IMR-90 (cell line): ENCODE data around the gene ASAP2. TPM values are rescaled to one million over a fixed set of nuclear protein-coding genes. Genes with fewer than 3 reads are reported as not detected.

ENCODE experiments used
- ATAC-seq: fragments of 200-7000 bp; cut with Tn5 transposase; 2 replicates; pipeline ENCODE4 v1.9.1; 2020; ENCODE audit warnings: low read depth, mild to moderate bottlenecking, moderate library complexity
- BruUV-seq: library from RNA; stranded (reverse); fragments of 400-500 nt; replicated peaks from 2 replicates; lab custom pipeline; 2021; lab: Mats Ljungman, UMichigan
- CTCF ChIA-PET: fragments of 300-600 bp; formaldehyde crosslinking; extraction: SDS; loops from one replicate; lab custom pipeline; 2021; ENCODE audit warnings: antibody characterized with exemption; lab: Yijun Ruan, JAX
- POLR2A ChIA-PET: fragments of 300-600 bp; sonication (Branson Sonifier 250); formaldehyde crosslinking; loops from one replicate; lab custom pipeline; 2022; ENCODE audit warnings: antibody characterized with exemption; ENCODE audit not compliant: unreplicated experiment; lab: Charles Lee
- DNase-seq: peaks from one replicate; pipeline ENCODE4 v3.0.0; 2013
- H2AFZ ChIP-seq: replicated peaks from 2 replicates; pipeline ENCODE3; 2013; ENCODE audit warnings: low read length, mild to moderate bottlenecking; ENCODE audit not compliant: poor library complexity
- H2AK5ac ChIP-seq: 2 replicates; pipeline ENCODE4 v1.6.1; 2013; ENCODE audit warnings: low read depth, low read length, inconsistent platforms
- H2AK9ac ChIP-seq: replicated peaks from 2 replicates; pipeline ENCODE3; 2013; ENCODE audit warnings: mild to moderate bottlenecking, low read depth, low read length, moderate library complexity; ENCODE audit not compliant: poor library complexity
- H2BK120ac ChIP-seq: 2 replicates; pipeline ENCODE4 v1.6.1; 2013; ENCODE audit warnings: low read depth, low read length, inconsistent platforms
- H2BK15ac ChIP-seq: 3 replicates; pipeline ENCODE4 v1.6.1; 2013; ENCODE audit warnings: low read depth, low read length, inconsistent platforms
- H2BK20ac ChIP-seq: 2 replicates; pipeline ENCODE4 v1.6.1; 2013; ENCODE audit warnings: low read depth, mild to moderate bottlenecking, inconsistent platforms, low read length, moderate library complexity
- H2BK5ac ChIP-seq: 2 replicates; pipeline ENCODE4 v1.6.1; 2013; ENCODE audit warnings: mild to moderate bottlenecking, low read depth, low read length, inconsistent platforms; ENCODE audit not compliant: poor library complexity, severe bottlenecking
- H3K14ac ChIP-seq: replicated peaks from 2 replicates; pipeline ENCODE4 v1.6.1; 2013; ENCODE audit warnings: low read depth, low read length, inconsistent platforms
- H3K18ac ChIP-seq: 2 replicates; pipeline ENCODE4 v1.6.1; 2013; ENCODE audit warnings: low read depth, low read length, control low read depth
- H3K23ac ChIP-seq: 2 replicates; pipeline ENCODE4 v1.6.1; 2013; ENCODE audit warnings: low read depth, low read length, inconsistent platforms
- H3K27ac ChIP-seq: 2 replicates; pipeline ENCODE4 v1.5.1; 2013; ENCODE audit warnings: mild to moderate bottlenecking, control low read depth, low read length; ENCODE audit not compliant: insufficient read depth
- H3K27me3 ChIP-seq: 2 replicates; pipeline ENCODE4 v1.6.1; 2013; ENCODE audit warnings: low read length; ENCODE audit not compliant: control insufficient read depth, insufficient read depth
- H3K36me3 ChIP-seq: 2 replicates; pipeline ENCODE4 v1.6.1; 2013; ENCODE audit warnings: low read length, mixed read lengths; ENCODE audit not compliant: control insufficient read depth, insufficient read depth
- H3K4ac ChIP-seq: 2 replicates; pipeline ENCODE4 v1.6.1; 2013; ENCODE audit warnings: low read depth, low read length, inconsistent platforms
- H3K4me1 ChIP-seq: 2 replicates; pipeline ENCODE4 v1.6.1; 2013; ENCODE audit warnings: low read length, mixed read lengths; ENCODE audit not compliant: control insufficient read depth, insufficient read depth
- H3K4me2 ChIP-seq: 2 replicates; pipeline ENCODE4 v1.6.1; 2013; ENCODE audit warnings: low read depth, mild to moderate bottlenecking, control low read depth, low read length, moderate library complexity
- H3K4me3 ChIP-seq: 2 replicates; pipeline ENCODE4 v1.5.1; 2013; ENCODE audit warnings: low read depth, mild to moderate bottlenecking, control low read depth, low read length, moderate library complexity; ENCODE audit not compliant: insufficient read depth
- H3K56ac ChIP-seq: 2 replicates; pipeline ENCODE4 v1.6.1; 2013; ENCODE audit warnings: low read length, inconsistent platforms; ENCODE audit not compliant: insufficient read depth; ENCODE audit errors: extremely low read depth
- H3K79me1 ChIP-seq, 2 experiments: 2 replicates each; pipeline ENCODE4 v1.6.1; 2013; ENCODE audit warnings: low read length in 2 of 2, inconsistent platforms in 1 of 2, low read depth in 1 of 2
- H3K9ac ChIP-seq: 2 replicates; pipeline ENCODE4 v1.6.1; 2013; ENCODE audit warnings: low read depth, low read length, control low read depth
- H3K9me1 ChIP-seq: 2 replicates; pipeline ENCODE4 v1.6.1; 2013; ENCODE audit warnings: low read length, inconsistent platforms; ENCODE audit not compliant: insufficient read depth
- H3K9me3 ChIP-seq: 2 replicates; pipeline ENCODE4 v1.6.1; 2013; ENCODE audit warnings: low read length; ENCODE audit not compliant: control insufficient read depth, insufficient read depth
- H4K20me1 ChIP-seq: 2 replicates; pipeline ENCODE4 v1.6.1; 2013; ENCODE audit warnings: low read length, inconsistent platforms; ENCODE audit not compliant: insufficient read depth
- H4K5ac ChIP-seq: 2 replicates; pipeline ENCODE4 v1.6.1; 2013; ENCODE audit warnings: mild to moderate bottlenecking, low read depth, low read length, control low read depth
- H4K8ac ChIP-seq, 2 experiments: 2 replicates each; pipeline ENCODE4 v1.6.1; 2013; ENCODE audit warnings: low read depth in 2 of 2, low read length in 2 of 2, control low read depth in 1 of 2, inconsistent platforms in 1 of 2
- H4K91ac ChIP-seq: 2 replicates; pipeline ENCODE4 v1.6.1; 2013; ENCODE audit warnings: low read depth, low read length, inconsistent platforms; ENCODE audit not compliant: insufficient read depth
- BHLHE40 ChIP-seq: fragments of 150-350 bp; IDR thresholded peaks from 2 replicates; pipeline ENCODE4 v1.6.1; 2016; ENCODE audit warnings: mild to moderate bottlenecking, low read depth, low read length
- CEBPB ChIP-seq: IDR thresholded peaks from 2 replicates; pipeline ENCODE4 v1.6.1; 2012; ENCODE audit warnings: low read depth, low read length, improper control_type of control experiment
- CHD1 ChIP-seq: IDR thresholded peaks from 2 replicates; pipeline ENCODE4 v1.6.1; 2012; ENCODE audit warnings: low read depth, low read length, improper control_type of control experiment
- MAZ ChIP-seq: IDR thresholded peaks from 2 replicates; pipeline ENCODE4 v1.6.1; 2012; ENCODE audit warnings: low read depth, mild to moderate bottlenecking, low read length, improper control_type of control experiment, moderate library complexity, borderline replicate concordance
- MXI1 ChIP-seq: IDR thresholded peaks from 2 replicates; pipeline ENCODE4 v1.6.1; 2012; ENCODE audit warnings: low read depth, mild to moderate bottlenecking, low read length, moderate library complexity, borderline replicate concordance
- POLR2A ChIP-seq: IDR thresholded peaks from 2 replicates; pipeline ENCODE4 v1.6.1; 2012; ENCODE audit warnings: mild to moderate bottlenecking, low read depth, low read length
- RAD21 ChIP-seq: IDR thresholded peaks from 2 replicates; pipeline ENCODE4 v1.6.1; 2012; ENCODE audit warnings: low read length, improper control_type of control experiment
- SMC3 ChIP-seq: fragments of 150-350 bp; IDR thresholded peaks from 2 replicates; pipeline ENCODE4 v1.6.1; 2016; ENCODE audit warnings: low read depth, mild to moderate bottlenecking, antibody characterized with exemption, low read length, moderate library complexity
- WGBS, 2 experiments: methylation state at CpG; one replicate each; pipeline versions ENCODE4 v1.1.5 to v1.1.7; 2013; ENCODE audit warnings: missing lambda C conversion rate in 2 of 2; ENCODE audit not compliant: insufficient read length in 1 of 2; ENCODE audit errors: extremely low coverage in 2 of 2; 5-methylcytosine and 5-hydroxymethylcytosine counted together
- dilution Hi-C: fragments of 300-500 bp; cut with HindIII; formaldehyde crosslinking; loops from one replicate; pipeline ENCODE4 v1.14.3; 2018; ENCODE audit warnings: low sequenced_read_pairs; ENCODE audit not compliant: unreplicated experiment
- in situ Hi-C: fragments of 300-500 bp; cut with MboI; formaldehyde crosslinking; loops from 3 replicates; pipeline ENCODE4 v1.14.3; 2019; ENCODE audit warnings: low sequenced_read_pairs, inconsistent platforms, mixed read lengths
- intact Hi-C: fragments of 100-400 bp; cut with micrococcal nuclease; formaldehyde crosslinking; loops from 2 replicates; pipeline ENCODE4 v1.10.0; 2022
- polyA plus RNA-seq, 3 experiments: library from polyadenylated mRNA; depleted of rRNA; stranded (reverse); fragments of >200 nt; gene quantifications; 2 replicates each; pipeline ENCODE4 v1.2.3, GENCODE V29; 2012; ENCODE audit warnings: low replicate concordance in 1 of 3
- total RNA-seq: library from RNA; depleted of rRNA; stranded (reverse); fragments of >200 nt; gene quantifications from 2 replicates; pipeline ENCODE4 v1.2.3, GENCODE V29; 2012
- TF ChIP-seq, protein P1 (sequence below): conservative IDR thresholded peaks from 2 replicates; pipeline ENCODE4 v1.5.1; 2012; ENCODE audit warnings: mild to moderate bottlenecking, low read depth, low read length, improper control_type of control experiment

ASAP2 gene
- total and polyA plus RNA-seq, 2 of the 4 experiments (the other 2 are of a cell fraction), result 19.7 to 28.1 TPM

- H2AK5ac ChIP-seq, result peak overlapping the region; percentile 75
- peaks cover 27% of the 10 kb centered on the region for H3K9me1 ChIP-seq
- no peak overlapping the region for H3K27ac ChIP-seq
- H2BK20ac ChIP-seq, result no peak overlapping the region
- H3K9me3 ChIP-seq, result no peaks in the 10 kb centered on the region
- H3K79me1 ChIP-seq, result peaks cover 50 to 89% of the 10 kb centered on the region in 2 experiments
- WGBS, 2 experiments, result 100% methylated on average over 3 to 6 of the region's 6 CpGs
- H3K4me2 ChIP-seq, result no peak overlapping the region
- H2AFZ ChIP-seq, result no peak overlapping the region
- no peak overlapping the region for H4K5ac ChIP-seq
- in situ Hi-C loops (no loop called here), dilution Hi-C loops (no loop called here), intact Hi-C loops (no loop called here)
- H2AK9ac ChIP-seq, result peak overlapping the region; percentile 25
- no peak overlapping the region for H3K9ac ChIP-seq
- H3K27me3 ChIP-seq, result no peaks in the 10 kb centered on the region
- peaks cover 2% of the 10 kb centered on the region; the same call in 1 of the 2 replicates for H3K4me1 ChIP-seq
- BruUV-seq, result no TSS peak
- TF ChIP-seq RAD21 (no peak), MXI1 (no peak), CEBPB (no peak), SMC3 (no peak), POLR2A (no peak), BHLHE40 (no peak), MAZ (no peak), CHD1 (no peak)
- TF ChIP-seq, protein P1, sequence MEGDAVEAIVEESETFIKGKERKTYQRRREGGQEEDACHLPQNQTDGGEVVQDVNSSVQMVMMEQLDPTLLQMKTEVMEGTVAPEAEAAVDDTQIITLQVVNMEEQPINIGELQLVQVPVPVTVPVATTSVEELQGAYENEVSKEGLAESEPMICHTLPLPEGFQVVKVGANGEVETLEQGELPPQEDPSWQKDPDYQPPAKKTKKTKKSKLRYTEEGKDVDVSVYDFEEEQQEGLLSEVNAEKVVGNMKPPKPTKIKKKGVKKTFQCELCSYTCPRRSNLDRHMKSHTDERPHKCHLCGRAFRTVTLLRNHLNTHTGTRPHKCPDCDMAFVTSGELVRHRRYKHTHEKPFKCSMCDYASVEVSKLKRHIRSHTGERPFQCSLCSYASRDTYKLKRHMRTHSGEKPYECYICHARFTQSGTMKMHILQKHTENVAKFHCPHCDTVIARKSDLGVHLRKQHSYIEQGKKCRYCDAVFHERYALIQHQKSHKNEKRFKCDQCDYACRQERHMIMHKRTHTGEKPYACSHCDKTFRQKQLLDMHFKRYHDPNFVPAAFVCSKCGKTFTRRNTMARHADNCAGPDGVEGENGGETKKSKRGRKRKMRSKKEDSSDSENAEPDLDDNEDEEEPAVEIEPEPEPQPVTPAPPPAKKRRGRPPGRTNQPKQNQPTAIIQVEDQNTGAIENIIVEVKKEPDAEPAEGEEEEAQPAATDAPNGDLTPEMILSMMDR, result no peak
- H4K91ac ChIP-seq, result peak overlapping the region; percentile 32; the same call in 1 of the 2 replicates
- H4K8ac ChIP-seq, result peak overlapping the region in 1 of 2 experiments; percentile 45; a peak in 1 of 4 replicates
- H3K14ac ChIP-seq, result no peak overlapping the region
- H3K56ac ChIP-seq, result no peak overlapping the region
- DNase-seq, result no peak
- POLR2A ChIA-PET, result no interaction called here
- peak overlapping the region; percentile 38 for H2BK5ac ChIP-seq
- no peak overlapping the region for H3K4me3 ChIP-seq
- peaks cover 16% of the 10 kb centered on the region for H4K20me1 ChIP-seq
- H3K18ac ChIP-seq, result no peak overlapping the region
- peak overlapping the region; percentile 71 for H3K23ac ChIP-seq
- H2BK120ac ChIP-seq, result no peak overlapping the region
- CTCF ChIA-PET, result no interaction called here
- H2BK15ac ChIP-seq, result no peak overlapping the region
- 0 out of 2 replicates have a peak, but pooled peaks cover 2% of the 10 kb centered on the region for H3K36me3 ChIP-seq
- peak overlapping the region; percentile 12 for H3K4ac ChIP-seq
- ATAC-seq, result no peak
Measured at GRCh38 chr2:9317559-9317958, 110.9 kb downstream of the ASAP2 start.
